RPMI7951 (cell line): ENCODE measurements around the gene CDC5L. TPM values are rescaled to one million over a fixed set of nuclear protein-coding genes. Genes with fewer than 3 reads are reported as not detected.
A peak's percentile ranks its signal among the peaks of the same experiment; 100 is the strongest.
"Not testable (repeated sequence)": the region's sequence is repeated elsewhere in the genome, so short reads cannot be mapped to it uniquely, and the experiment has no call there.

Experiments used
- DNase-seq: peaks from one replicate; pipeline ENCODE4 v3.0.0-alpha.2; 2012; ENCODE audit warnings: low read depth
- total RNA-seq: library from RNA; depleted of rRNA; stranded (reverse); fragments of >200 nt; shearing (Covaris generic); gene quantifications from 2 replicates; pipeline ENCODE4 v1.2.3, GENCODE V29; 2014; rRNA removed

The CDC5L gene
- 26.1 and 33.6 TPM in 2 replicates for total RNA-seq

DNA sequence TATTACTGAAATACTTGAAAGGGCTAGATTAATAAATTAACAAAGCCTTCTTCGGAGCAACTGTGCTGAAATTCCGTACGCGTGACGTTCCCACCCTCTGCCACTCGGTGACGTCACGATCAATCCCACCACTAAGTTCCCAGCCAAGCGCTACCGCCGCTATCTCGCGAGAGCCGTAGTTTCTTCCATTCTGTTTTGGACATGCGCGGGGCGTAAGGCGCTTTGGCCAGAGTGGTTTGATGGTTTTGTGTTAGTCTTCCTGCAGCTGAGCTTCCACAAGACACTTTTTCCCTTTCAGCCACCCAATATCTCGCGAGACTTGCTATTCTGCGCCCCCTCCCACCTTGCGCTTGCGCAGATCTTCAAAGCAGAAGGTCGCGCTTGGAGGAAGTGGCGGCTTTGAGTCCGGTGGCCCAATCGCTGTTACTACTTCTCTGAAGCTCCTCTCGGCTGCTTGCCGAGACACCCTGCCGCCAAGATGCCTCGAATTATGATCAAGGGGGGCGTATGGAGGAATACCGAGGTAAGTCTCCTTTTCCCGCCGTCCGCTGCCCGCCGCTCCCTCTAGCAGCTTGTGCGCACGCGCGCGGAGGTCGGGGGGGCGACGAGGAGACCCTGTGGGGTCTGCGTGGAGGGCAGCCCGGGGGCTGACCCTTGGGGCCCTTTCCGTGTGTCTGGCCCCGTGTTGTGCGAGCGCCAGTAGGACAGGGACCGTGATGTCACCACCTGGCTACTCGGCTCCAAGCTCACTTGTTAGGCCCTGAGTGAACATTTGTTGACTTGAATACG lies at the start of gene CDC5L:
CDC5L (plus strand) TSS at position 361 of the 789 bp plus-strand sequence; CDS start at position 479, 118 bp downstream.
- peak; percentile 99 for DNase-seq

DNA sequence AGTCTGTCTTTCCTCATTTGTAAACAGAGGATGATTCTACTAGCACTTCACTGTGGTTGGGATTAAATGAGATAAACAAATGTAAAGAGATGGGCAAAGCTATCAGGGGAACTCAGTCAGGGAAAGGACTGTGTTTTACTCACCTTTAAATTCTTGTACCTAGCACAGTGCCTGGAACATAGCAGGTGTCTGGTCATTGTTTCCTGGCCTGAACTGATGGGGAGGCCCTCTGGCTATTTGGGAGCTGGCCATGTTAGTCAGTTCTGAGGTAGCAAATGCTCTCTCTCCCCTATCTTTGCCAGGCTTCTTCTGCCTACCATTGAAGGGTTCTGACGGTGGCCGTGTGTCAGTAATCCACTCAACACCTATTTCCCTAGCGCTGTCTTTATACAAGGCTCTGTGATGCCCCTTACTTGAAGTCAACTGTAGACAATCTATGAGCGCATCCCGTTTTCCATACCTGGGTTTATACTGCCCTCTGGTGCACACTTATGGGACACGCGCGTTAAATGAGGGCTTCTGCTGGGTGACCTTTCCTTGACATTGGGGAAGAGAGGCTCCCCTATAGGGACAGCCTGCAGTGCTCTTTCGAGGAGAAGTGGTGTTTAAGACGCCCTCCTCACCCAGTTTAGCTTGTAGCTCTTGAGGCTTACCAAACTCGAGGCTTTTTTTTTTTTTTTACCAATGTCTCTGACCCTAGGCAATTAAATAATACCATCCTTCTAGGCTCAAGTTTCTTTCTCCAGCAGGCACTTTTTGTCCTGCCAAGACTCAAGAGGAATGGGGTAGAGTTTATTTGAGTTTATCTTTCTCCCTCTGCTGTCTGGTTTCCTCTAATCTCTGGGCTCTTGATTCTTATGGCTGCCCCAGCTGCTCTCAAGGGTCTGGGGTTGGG lies 49.0 kb upstream of the CDC5L start:
- DNase-seq: peak; percentile 61

DNA sequence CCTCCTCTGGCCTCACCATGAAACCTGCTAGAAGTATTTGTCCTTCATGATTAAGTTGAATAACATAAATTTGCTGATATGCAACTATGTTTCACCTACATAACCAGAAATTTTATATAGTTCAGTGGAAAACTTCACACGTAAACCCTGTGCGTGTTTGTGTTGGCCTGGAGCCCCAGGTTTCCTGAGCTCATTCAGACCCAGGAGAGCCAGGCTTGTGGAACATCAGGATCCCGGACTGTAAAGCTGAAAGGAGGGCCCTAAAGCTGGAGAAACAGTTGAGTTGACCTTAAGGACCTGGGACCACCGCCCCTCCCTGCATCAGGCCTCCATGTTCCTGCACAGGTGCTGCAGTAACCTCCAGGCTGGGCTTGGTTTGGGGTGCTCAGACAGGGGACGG lies 48.2 kb upstream of the CDC5L start:
- DNase-seq: no peak

DNA sequence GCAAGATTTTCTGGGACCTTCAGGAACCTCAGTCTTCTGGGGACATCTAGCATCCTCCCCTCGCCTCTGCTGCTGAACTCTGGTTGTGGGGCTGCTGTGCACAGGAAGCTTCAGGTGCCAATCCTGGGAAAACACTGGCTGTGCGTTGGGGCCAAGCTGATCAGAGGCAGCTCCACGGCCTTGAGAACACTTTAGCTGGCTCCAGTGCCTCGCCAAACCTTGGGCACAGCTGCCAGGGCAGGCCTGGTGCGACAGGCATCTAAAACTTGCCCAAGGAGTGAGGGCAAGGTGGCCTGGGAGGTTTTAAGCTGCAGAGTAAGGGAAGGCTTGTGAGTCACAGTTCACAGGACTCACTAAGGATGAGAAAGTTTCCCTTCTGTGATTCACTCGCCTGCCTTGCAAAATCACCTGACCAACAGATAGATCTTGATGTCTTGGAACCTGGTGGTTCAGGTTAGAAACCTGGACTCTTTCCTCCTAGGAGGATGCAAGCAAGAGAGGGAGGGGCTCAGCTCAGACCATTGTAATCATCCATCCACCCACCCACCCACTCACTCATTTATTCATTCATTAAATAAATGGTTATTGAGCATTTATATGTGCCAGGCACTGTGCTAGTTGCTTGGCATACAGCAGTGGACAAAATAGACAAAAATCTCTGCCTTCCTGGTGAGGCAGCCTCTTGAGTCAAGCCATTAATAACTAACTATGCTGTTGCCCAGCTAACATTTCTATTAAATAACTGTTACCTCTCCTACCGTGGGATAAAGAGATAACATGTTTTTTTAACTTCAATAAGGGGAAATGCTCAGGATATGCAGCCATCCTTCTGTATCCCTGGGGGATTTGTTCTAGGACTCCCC lies 47.5 kb upstream of the CDC5L start:
- DNase-seq: peak; percentile 7

DNA sequence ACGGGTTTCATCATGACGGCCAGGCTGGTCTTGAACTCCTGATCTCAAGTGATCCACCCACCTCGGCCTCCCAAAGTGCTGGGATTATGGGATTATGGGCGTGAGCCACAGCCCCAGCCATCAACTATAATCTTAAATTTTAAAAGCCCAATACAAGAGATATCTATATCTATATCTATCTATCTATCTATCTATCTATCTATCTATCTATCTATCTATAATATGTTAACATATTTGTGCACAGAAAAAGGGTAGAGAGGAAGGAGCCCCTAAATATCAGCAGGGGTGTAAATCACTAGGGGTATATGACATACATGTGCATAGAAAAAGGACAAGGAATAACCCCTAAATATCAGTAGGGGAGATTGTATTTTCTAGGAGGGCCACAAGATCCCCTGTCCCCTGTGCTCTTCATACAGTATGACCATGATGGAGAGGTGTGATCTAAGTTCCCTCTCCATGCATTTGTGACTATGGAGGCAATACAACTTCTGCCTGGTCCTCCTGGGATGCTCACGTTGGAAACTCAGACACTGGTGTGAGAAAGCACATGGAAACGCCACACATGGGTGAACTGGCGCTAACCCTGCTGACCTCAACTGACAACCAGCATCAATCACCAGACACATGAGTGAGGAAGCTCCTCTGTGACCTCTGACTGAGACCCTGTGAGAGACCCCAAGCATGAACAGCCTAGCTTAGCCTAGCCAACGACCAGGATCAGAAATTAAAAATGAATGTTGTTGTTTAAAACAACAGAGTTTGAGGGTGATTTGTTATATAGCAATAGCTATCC lies 46.2 kb upstream of the CDC5L start:
- DNase-seq: no peak

DNA sequence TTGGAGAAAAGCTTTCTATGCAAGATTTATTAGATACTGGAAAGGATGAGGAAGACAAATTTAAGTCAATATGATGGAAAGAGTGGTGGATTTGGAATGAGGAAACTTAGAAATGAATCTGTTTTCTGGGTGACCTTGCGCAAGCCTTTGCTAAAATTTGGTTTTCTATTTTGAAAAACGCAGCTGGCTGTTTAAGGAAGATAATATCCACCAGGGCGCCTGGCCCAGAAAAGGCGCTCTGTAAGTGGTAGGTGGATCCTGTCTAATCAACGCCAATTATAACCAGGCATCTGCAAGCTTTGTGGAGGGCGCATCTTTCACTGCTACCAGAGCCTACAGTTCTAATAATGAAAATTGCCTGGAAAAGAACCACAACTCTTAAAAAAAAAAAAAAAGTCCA lies 45.5 kb upstream of the CDC5L start:
- no peak for DNase-seq

DNA sequence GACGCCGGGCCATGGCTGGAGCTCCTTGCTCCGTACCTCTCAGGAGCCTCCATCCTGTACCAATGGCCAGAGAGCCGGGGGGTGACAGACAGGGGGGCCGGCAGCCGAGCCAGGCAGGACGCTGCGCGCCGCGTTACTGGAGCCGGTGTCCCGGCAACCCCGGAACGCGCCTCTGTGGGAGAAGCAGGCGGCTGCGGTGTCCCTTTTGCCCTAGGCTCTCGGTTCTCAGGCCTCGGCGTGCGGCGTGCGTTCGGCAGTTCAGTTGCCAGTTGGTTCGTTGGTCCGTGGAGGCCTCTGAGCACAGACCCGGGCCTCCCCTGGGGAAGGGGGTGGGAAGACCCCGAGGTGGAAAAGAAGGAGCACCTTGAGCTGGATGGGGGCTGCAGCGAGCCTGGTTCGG lies 45.0 kb upstream of the CDC5L start, which contains the start of gene SPATS1:
SPATS1 (plus strand) TSS at position 162 of the 400 bp plus-strand sequence. CDS start 446 bp downstream, outside the sequence.
- DNase-seq: peak; percentile 5

DNA sequence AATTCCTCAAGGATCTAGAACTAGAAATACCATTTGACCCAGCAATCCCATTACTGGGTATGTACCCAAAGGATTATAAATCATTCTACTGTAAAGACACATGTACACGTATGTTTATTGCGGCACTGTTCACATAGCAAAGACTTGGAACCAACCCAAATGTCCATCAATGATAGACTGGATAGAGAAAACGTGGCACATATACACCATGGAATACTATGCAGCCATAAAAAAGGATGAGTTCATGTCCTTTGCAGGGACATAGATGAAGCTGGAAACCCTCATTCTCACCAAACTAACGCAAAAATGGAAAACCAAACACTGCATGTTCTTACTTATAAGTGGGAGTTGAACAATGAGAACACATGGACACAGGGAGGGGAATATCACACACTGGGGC lies 40.7 kb upstream of the CDC5L start:
- DNase-seq: not testable (repeated sequence)

DNA sequence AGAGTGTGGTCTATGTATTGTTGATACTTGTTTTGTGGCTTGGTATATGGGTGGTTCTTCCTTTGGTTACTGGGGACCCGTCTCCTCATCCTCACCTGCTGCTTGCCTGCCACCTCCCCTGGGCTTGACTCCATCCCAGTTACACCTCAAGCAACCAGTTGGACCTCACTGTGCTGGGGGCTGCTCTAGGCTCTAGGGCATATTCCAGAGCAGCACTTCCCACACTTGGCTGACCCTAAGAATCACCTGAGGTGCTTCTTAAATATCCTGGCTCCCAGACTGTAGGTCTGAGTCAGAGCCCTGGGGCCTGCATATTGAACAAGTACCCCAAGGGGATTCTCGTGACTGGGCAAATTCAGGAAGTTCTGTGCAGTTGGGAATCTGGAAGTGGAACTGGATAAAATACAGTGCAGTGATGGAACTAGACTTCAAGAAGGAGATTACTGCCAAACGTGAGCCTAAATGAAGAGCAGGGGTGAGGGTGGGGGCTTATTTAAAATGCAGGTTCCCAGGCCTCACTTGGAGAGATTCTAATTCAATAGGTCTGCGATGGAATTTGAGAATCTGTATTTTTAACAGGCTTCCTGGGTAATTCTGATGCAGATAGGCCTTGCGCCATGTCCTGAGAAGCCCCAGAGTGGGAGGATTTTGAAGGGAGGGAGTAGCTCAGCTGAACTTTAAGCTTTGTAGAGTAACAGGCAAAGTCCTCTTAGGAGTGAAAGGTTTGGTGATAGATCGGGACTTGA lies 37.4 kb upstream of the CDC5L start:
- DNase-seq: peak; percentile 7

DNA sequence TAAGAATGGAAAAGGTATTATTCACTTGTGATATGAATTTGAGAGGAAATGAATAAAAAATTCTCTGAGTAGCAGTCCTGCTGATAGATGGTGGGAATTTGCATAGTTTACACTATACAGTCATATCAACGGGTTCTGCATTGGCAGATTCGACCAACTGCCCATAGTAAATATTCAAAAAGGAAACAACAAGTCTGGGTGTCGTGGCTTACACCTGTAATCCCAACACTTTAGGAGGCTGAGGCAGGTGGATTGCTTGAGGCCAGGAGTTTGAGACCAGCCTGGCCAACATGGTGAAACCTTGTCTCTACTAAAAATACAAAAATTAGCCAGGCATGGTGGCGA lies 36.9 kb upstream of the CDC5L start:
- not testable (repeated sequence) for DNase-seq

DNA sequence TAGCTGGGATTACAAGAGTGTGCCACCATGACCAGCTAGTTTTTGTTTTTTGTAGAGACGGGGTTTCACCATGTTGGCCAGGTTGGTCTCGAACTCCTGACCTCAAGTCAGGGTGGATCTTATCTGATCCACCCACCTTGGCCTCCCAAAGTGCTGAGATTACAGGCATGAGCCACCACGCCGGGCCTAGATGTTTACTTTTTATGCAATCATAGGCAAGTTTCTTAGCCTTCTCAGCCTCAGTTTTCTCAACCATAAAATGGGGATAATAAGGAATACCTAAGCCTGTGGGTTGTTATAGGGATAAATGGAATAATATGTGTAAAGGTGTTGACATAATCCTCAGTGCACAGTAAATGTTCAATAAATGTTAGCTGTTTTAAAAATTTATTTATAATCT lies 35.2 kb upstream of the CDC5L start:
- no peak for DNase-seq

DNA sequence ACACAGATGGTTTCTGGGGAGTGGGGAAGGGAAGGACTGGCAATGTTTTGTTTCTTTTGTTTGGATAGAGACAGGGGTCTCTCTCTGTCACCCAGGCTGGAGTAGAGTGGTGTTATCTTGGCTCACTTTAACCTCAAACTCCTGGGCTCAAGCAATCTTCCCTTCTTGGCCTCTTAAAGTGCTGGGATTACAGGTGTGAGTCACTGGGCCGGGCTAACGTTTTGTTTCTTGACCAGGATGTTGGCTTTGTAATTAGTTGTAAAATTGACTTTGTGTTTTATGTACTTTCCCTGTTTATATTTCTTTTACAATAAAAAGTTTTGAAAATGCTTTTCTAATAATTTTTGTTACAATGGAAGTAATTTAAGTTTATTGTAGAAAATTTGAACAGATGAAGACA lies 34.2 kb upstream of the CDC5L start:
- DNase-seq: no peak

DNA sequence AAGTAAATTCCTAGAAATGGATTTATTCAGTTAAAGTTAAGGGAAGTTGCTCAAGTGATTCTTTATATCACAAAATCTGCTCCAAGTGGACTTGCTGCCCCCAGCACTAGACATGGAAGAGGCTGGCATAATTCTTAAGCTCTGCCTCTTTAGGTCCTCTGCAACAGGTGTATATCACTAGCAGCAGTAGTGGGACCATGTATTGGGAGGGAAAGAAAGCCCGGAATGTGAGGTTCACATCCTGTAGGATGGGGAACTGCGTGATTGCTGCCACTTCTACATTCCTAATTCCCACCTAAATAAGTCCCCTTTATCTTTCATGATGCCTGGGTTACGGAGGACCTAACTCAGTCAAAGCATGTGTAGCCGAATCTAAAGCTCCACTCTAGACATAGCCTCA lies 31.9 kb upstream of the CDC5L start:
- DNase-seq: no peak

DNA sequence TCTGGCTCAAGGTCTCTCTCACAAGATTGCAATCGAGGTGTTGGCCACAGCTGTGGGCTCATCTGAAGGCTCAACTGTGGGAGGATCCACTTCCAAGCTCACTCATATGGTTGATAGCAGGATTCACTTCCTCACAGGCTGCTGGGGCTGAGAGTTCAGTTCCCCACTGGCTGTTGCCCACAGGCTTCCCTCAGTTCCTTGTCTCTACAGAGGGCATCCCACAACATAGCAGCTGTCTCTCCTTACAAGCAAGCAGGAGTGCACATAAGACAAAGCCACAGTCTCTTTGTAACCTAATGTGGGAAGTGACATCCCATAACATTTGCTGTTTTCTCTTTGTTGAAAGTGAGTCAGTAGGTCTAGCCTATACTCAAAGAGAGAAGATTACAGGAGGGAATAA lies 31.0 kb upstream of the CDC5L start:
- DNase-seq: no peak

DNA sequence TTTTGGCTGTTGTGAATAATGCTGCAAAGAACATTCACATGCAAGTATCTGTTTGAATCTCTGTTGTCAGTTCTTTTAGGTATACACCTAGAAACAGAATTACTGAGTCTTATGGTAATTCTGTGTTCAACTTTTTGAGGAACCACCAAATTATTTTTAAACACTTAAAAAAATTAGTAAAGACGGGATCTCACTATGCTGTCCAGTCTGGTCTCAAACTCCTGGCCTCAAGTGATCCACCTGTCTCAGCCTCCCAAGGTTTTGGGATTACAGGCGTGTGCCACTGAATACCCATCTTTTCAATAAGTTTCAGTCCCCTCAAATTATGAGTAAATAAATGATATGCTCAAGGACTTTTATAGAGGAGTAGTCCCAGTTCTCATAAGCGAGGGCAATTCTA lies 27.5 kb upstream of the CDC5L start:
- DNase-seq: no peak

DNA sequence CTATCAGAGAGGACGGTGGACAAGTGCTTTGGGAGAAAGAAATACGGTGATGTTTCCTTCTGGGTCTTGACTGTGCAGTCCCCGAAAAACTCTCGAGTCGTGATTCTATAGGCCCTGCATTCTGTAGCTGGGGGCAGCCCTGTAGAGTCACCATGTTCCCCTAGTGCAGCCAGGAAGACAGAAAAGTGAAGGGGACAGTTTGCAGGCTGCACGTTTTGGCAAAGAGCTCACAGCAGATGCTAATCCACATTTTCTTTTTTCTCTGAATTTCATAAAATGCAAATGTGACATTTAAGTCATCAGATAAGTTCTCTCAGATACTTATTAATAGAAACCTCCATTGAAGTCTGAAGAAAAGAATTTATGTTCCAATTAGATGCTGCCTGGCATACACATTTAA lies 25.6 kb upstream of the CDC5L start:
- DNase-seq: no peak

DNA sequence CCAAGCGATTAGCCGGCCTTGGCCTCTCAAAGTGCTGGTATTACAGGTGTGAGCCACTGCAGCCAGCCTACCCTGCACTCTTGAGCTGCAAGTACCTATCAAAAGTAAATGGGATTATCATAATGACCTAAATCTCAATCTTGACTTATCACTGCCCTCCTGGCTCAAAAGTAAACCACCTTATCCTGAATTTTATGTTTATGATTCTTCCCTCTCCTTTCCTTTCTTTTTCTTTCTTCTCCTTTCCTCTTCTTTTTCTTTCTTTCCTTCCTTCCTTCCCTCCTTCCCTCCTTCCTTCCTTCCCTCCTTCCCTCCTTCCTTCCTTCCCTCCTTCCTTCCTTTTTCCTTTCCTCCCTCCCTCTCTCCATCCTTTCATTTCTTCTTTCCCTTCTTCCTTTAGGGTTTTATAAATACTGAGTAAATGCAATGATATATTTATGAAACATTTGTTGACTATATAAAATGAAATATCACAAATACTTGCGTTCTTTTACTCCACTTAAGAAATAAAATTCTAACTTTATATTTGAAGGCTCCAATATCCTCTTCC lies 24.1 kb upstream of the CDC5L start:
- DNase-seq: no peak

DNA sequence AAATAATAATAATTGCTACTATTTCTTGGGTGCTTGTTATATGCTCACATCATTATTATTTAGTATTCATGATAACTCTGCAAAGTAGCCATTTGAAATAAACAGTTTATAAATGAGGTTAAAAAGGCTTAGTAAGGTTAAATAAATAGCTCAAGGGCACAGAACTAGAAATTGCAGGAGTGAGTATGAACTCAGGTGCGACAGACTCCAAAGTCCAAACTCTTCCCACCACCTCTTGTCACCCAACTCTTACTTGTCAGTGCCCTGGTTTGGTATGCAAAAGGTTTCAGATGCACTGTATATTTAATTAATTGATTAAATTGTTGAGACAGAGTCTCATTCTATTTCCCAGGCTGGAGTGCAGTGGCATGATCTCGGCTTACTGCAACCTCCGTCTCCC lies 20.7 kb upstream of the CDC5L start:
- DNase-seq: no peak

DNA sequence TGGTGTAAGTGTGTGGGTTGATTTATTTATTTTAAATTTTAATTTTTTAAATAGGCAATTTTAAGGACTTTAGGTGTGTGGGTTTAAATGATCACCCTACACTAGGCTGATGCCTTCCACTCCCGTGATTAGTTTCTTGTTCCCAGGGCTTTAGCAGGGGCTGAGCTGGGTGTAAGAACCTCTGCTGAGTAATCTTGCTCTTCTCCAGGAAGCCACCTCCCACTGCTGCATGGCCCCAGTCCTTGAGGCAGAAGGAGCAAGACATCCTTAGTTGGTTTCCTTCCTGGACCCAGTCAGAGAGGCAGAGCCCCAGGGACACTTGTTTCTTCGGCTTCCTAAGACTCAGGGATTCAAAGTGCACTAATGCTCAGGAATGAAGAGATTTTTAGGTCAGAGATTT lies 19.8 kb upstream of the CDC5L start:
- peak; percentile 13 for DNase-seq

DNA sequence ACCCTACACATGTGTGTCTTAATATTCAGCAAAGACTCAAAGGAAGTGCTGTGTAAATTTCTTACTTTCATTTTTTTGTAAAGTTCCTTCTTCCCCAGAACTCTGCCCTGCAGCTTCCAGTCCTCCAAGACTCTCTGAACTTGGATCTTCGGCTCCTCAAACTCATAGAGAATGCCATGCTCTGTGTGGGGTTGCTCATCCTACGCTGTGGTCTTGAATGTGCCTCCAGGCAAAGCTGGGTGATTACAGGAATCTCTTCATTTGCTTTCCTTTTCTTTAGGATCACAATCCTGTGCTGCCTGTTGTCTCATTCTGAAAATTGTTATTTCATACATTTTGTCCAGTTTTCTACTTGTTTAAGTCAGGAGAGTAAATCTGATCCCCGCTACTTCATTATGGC lies 14.5 kb upstream of the CDC5L start:
- DNase-seq: peak; percentile 78
